Measurements from ENCODE around the gene CINP. TPM values are rescaled to one million over a fixed set of nuclear protein-coding genes. Genes with fewer than 3 reads are reported as not detected.

The CINP gene
- total and polyA plus RNA-seq, 2 donors from 2014 or later = 32.1 to 49.3 TPM

DNA sequence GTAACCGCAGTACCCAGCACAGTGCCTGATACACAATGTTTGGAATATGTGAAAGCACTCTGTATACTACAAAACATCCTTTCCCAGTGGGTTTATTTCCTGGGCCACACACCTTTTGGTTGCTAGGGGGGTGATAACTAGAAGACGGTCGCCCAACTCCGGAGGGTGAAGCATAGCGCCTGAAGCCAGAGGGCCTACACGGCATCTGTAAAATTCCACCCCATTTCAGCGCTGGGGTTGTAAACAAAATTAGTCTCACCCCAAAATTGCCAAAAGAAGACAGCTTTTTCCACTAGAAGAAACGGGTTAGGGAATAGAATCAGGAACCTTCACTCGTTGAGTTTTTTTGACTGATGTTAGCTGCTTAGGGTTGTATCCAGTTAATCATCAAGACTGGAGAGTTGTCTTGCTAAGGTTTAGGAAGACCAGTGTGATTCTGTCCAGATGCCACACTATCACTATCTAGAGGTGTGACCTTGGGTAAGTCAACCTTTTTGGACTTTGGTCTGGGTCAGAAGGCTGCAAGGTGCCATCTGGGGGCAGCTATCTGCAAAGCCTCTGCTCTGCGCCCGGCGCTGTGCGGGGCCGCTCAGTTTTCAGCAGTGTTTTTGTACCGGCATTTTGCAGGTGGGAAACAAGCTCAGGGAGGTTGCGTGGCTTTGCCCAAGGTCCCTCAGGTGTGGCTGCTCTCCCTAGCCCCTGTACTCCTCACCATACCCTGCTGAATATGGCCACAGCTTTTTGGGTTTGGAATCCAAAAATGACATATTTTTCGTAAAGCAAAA lies 41.8 kb downstream of the CINP start:
- H3K4me3 ChIP-seq (ENCODE audit: low read length in 3 of 3) = peak overlapping the region; percentile 66 to 86 (median 73)
- DNase-seq = no peak
- H3K27me3 ChIP-seq (ENCODE audit: control insufficient read depth, insufficient read depth, low read length) = no peaks in the 10 kb centered on the region
- no peak overlapping the region for H3K27ac ChIP-seq (ENCODE audit: low read depth in 2 of 2, low read length in 2 of 2)
- H3K9me3 ChIP-seq (ENCODE audit: control insufficient read depth in 2 of 3, insufficient read depth in 1 of 3, low read length in 3 of 3) = no peaks in the 10 kb centered on the region
- intact Hi-C loops (cut with DNase I) = no loop called here
- no peaks in the 10 kb centered on the region for H3K36me3 ChIP-seq (ENCODE audit: control insufficient read depth in 2 of 3, insufficient read depth in 3 of 3, low read length in 3 of 3)
- FAIRE-seq = no peak
- TF ChIP-seq, protein P1, sequence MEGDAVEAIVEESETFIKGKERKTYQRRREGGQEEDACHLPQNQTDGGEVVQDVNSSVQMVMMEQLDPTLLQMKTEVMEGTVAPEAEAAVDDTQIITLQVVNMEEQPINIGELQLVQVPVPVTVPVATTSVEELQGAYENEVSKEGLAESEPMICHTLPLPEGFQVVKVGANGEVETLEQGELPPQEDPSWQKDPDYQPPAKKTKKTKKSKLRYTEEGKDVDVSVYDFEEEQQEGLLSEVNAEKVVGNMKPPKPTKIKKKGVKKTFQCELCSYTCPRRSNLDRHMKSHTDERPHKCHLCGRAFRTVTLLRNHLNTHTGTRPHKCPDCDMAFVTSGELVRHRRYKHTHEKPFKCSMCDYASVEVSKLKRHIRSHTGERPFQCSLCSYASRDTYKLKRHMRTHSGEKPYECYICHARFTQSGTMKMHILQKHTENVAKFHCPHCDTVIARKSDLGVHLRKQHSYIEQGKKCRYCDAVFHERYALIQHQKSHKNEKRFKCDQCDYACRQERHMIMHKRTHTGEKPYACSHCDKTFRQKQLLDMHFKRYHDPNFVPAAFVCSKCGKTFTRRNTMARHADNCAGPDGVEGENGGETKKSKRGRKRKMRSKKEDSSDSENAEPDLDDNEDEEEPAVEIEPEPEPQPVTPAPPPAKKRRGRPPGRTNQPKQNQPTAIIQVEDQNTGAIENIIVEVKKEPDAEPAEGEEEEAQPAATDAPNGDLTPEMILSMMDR (IDR thresholded peaks at IDR 0.05; ENCODE audit: borderline replicate concordance, extremely low read depth, insufficient read depth) = no peak
- peaks cover 0 to 19% (median 14%) of the 10 kb centered on the region in 3 donors for H3K4me1 ChIP-seq (ENCODE audit: control insufficient read depth in 2 of 3, insufficient read depth in 2 of 3, low read depth in 1 of 3, low read length in 3 of 3)
- peak overlapping the region in 2 of 3 donors; percentile 55 to 97 for H3K9ac ChIP-seq (ENCODE audit: low read length in 3 of 3)

DNA sequence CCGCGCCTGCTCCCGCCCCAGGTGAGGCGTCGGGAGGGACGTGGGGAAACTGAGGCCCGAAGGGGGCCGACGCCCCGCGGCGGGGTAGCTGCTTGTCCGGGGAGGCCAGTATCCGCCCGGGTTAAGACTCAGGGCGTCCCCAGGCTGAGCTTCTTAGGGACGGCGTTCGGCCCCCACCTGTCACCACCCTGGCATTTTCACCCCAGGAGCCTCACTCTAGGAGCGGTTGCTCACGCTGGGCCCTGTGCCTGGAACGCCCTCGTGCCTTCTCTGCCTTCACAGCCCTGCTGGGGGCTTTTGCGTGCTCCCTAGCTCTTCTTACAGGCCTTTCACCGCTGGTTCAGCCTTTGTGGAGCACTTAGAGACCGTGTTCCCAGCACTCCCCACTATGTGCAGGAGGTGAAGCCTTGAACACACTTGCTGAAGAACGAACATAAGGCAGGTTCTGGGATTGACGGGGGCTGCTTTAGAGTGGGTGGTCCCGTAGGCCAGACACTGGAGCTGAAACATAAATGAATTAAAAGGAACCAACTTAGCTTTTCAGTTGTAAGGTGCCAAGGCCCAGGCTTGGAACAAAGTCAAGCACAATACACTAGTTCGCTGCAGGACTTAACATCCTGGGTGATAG lies 42.5 kb downstream of the CINP start:
- no peaks in the 10 kb centered on the region for H3K36me3 ChIP-seq (ENCODE audit: control insufficient read depth in 2 of 3, insufficient read depth in 3 of 3, low read length in 3 of 3)
- H3K4me1 ChIP-seq (ENCODE audit: control insufficient read depth in 2 of 3, insufficient read depth in 2 of 3, low read depth in 1 of 3, low read length in 3 of 3) = peaks cover 0 to 19% (median 15%) of the 10 kb centered on the region in 3 donors
- no peaks in the 10 kb centered on the region for H3K27me3 ChIP-seq (ENCODE audit: control insufficient read depth, insufficient read depth, low read length)
- peak overlapping the region; percentile 66 to 86 (median 73) for H3K4me3 ChIP-seq (ENCODE audit: low read length in 3 of 3)
- H3K9me3 ChIP-seq (ENCODE audit: control insufficient read depth in 2 of 3, insufficient read depth in 1 of 3, low read length in 3 of 3) = no peaks in the 10 kb centered on the region
- H3K9ac ChIP-seq (ENCODE audit: low read length in 3 of 3) = peak overlapping the region; percentile 12 to 97 (median 55)
- peak overlapping the region; percentile 73 to 74 for H3K27ac ChIP-seq (ENCODE audit: low read depth in 2 of 2, low read length in 2 of 2)
- intact Hi-C loops (cut with DNase I) = no loop called here
- TF ChIP-seq, protein P1 (IDR thresholded peaks at IDR 0.05; ENCODE audit: borderline replicate concordance, extremely low read depth, insufficient read depth) = no peak
- FAIRE-seq = no peak
- peak; percentile 38 to 82 (median 57) for DNase-seq

DNA sequence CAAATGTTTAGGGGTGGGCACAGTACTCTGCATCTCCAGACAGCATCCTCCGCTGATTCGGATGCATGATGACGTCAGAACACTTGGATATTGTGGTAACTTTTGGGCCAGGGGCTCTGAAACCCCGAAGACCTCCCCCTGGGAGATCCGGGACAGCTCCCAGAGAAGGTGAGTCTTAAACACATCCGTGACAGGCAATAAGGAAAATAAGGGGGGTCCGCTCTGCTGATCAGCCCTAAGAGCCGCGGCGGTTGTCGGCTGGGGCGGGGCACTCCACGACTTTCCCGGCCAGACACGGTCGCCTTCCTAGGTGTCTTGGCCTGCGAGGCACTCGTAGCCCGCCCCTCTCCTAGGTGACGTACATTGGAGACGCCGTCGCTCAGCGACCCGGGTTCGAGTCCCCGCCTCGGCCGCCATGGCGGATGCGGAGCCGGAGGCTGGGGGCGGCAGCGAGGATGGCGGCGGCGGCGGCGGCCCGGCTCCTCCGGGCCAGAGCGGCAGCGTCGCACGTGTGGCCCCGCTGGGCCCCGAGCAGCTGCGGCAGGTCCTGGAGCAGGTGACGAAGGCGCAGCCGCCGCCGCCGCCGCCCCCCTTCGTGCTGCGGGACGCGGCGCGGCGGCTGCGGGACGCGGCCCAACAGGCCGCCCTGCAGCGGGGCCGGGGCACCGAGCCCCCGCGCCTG lies 43.2 kb downstream of the CINP start, which contains the start of gene ZNF839:
Gene ZNF839 (plus strand): TSS at position 396 of the 682 bp plus-strand sequence. CDS start 20 bp downstream, at position 416.
- intact Hi-C loops (cut with DNase I) = no loop called here
- FAIRE-seq (no peak), DNase-seq (peak; percentile 93 to 97 (median 95))
- peak within 1 kb of the TSS; percentile 85 to 98 (median 93) for H3K9ac ChIP-seq (ENCODE audit: low read length in 3 of 3)
- TF ChIP-seq, protein P1 (IDR thresholded peaks at IDR 0.05; ENCODE audit: borderline replicate concordance, extremely low read depth, insufficient read depth) = no peak
- no peaks in the 10 kb centered on the region for H3K36me3 ChIP-seq (ENCODE audit: control insufficient read depth in 2 of 3, insufficient read depth in 3 of 3, low read length in 3 of 3)
- peak within 1 kb of the TSS; percentile 77 to 90 (median 87) for H3K4me3 ChIP-seq (ENCODE audit: low read length in 3 of 3)
- H3K4me1 ChIP-seq (ENCODE audit: control insufficient read depth in 2 of 3, insufficient read depth in 2 of 3, low read depth in 1 of 3, low read length in 3 of 3) = peaks cover 0 to 19% (median 18%) of the 10 kb centered on the region in 3 donors
- H3K9me3 ChIP-seq (ENCODE audit: control insufficient read depth in 2 of 3, insufficient read depth in 1 of 3, low read length in 3 of 3) = no peaks in the 10 kb centered on the region
- peak within 1 kb of the TSS; percentile 89 to 96 for H3K27ac ChIP-seq (ENCODE audit: low read depth in 2 of 2, low read length in 2 of 2)
- H3K27me3 ChIP-seq (ENCODE audit: control insufficient read depth, insufficient read depth, low read length) = no peaks in the 10 kb centered on the region
